ENCODE results near the gene TMX3. TPM values are rescaled to one million over a fixed set of nuclear protein-coding genes. Genes with fewer than 3 reads are reported as not detected.

TMX3 gene, protein sequence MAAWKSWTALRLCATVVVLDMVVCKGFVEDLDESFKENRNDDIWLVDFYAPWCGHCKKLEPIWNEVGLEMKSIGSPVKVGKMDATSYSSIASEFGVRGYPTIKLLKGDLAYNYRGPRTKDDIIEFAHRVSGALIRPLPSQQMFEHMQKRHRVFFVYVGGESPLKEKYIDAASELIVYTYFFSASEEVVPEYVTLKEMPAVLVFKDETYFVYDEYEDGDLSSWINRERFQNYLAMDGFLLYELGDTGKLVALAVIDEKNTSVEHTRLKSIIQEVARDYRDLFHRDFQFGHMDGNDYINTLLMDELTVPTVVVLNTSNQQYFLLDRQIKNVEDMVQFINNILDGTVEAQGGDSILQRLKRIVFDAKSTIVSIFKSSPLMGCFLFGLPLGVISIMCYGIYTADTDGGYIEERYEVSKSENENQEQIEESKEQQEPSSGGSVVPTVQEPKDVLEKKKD
- 38.0 and 39.5 TPM in 2 replicates for total RNA-seq (2021)
- long read RNA-seq, full-length matches to known transcripts: 77 of 113 reads
- long read RNA-seq, partial matches to known transcripts: 14 of 113 reads
- long read RNA-seq, other reads (novel, unspliced or antisense): 22 of 113 reads

DNA sequence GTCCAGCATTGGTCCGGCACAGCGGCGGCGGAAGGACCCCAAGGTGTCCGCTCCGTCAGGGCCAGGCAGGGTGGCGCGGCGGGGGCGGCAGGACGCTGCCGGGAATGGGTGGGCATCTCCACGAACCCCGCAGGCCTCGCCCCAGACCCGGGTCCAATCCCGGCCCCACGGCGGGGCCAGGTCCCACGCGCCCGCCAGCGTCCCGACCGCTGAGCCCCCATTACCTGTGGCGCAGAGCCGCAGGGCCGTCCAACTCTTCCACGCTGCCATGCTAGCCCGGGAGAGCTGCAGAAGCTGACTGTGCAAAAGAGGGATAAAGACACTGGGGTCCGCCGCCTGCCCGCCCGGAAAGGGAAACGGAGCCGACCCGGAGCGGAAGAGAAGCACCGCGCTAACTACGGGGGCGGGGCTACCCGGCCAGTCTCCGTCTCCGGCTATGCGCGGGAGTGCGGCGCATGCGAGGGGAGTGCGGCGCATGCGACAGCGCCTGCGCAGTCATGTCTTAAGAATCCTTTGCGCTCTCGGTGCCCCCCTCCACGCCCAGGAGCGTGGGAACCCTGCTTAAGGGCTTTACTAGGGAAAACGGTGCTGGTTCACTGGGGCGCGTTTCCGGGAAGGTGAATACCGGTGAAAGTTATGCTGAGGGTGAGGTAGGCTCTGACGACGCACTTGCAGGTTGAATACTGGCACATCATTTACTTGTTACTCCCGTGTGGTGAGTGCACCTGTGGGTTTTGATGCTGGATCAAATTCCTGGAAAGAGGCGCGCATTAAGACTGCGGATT is at the start of gene TMX3:
TMX3 (minus strand) TSS at position 397 of the 785 bp plus-strand sequence; CDS start at position 270, 127 bp downstream.
- H3K18ac ChIP-seq (ENCODE audit: insufficient read length, low read depth, low read length): peak within 1 kb of the TSS; percentile 30
- H3K4me1 ChIP-seq (ENCODE audit: insufficient read depth, low read length): no peaks in the 10 kb centered on the region
- H3K27ac ChIP-seq (ENCODE audit: insufficient read length, low read depth, low read length): no peak within 1 kb of the TSS
- H3K23ac ChIP-seq (ENCODE audit: insufficient read length, low read depth, low read length): no peak within 1 kb of the TSS
- no peak within 1 kb of the TSS for H3K56ac ChIP-seq (ENCODE audit: insufficient read length, low read depth, low read length)
- peaks cover 7% of the 10 kb centered on the region; the same call in 1 of the 2 replicates for H3K79me2 ChIP-seq (ENCODE audit: insufficient read depth, low read length)
- WGBS (ENCODE audit: extremely low coverage, insufficient read length, low lambda C conversion rate): no CpG with 5 or more reads among the region's 70 CpGs
- no peak within 1 kb of the TSS for H2AK5ac ChIP-seq (ENCODE audit: insufficient read length, low read length)
- no peak within 1 kb of the TSS for H4K91ac ChIP-seq (ENCODE audit: insufficient read length, low read depth, low read length)
- no peak within 1 kb of the TSS for H2BK12ac ChIP-seq (ENCODE audit: insufficient read length, low read depth, low read length)
- H3K27me3 ChIP-seq (ENCODE audit: insufficient read depth, low read length): no peaks in the 10 kb centered on the region
- Mint-ChIP-seq H3K36me3 (ENCODE audit: insufficient read depth in 1 of 3, low read depth in 3 of 3) (peaks cover 12 to 31% (median 29%) of the 10 kb centered on the region in 3 experiments), H3K9me3 (no peaks in the 10 kb centered on the region), H3K27me3 (ENCODE audit: low read depth) (no peaks in the 10 kb centered on the region), H3K4me3 (peak within 1 kb of the TSS; percentile 94 to 99), H3K4me1 (peaks cover 13% of the 10 kb centered on the region in 2 experiments), H3K27ac (peak within 1 kb of the TSS; percentile 44 to 96 (median 89); a peak in 5 of 7 replicates)
- peak within 1 kb of the TSS; percentile 41 for H2AFZ ChIP-seq (ENCODE audit: low read length)
- H2BK20ac ChIP-seq (ENCODE audit: low read depth, low read length, poor library complexity, severe bottlenecking): no peak within 1 kb of the TSS
- peaks cover 3% of the 10 kb centered on the region for H4K20me1 ChIP-seq (ENCODE audit: control insufficient read depth, insufficient read depth, insufficient read length)
- TF ChIP-seq, protein P1, sequence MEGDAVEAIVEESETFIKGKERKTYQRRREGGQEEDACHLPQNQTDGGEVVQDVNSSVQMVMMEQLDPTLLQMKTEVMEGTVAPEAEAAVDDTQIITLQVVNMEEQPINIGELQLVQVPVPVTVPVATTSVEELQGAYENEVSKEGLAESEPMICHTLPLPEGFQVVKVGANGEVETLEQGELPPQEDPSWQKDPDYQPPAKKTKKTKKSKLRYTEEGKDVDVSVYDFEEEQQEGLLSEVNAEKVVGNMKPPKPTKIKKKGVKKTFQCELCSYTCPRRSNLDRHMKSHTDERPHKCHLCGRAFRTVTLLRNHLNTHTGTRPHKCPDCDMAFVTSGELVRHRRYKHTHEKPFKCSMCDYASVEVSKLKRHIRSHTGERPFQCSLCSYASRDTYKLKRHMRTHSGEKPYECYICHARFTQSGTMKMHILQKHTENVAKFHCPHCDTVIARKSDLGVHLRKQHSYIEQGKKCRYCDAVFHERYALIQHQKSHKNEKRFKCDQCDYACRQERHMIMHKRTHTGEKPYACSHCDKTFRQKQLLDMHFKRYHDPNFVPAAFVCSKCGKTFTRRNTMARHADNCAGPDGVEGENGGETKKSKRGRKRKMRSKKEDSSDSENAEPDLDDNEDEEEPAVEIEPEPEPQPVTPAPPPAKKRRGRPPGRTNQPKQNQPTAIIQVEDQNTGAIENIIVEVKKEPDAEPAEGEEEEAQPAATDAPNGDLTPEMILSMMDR (conservative IDR thresholded peaks at IDR 0.05): no peak
- no peak within 1 kb of the TSS for H2BK120ac ChIP-seq (ENCODE audit: low read depth, low read length, poor library complexity, severe bottlenecking)
- H3K4ac ChIP-seq (ENCODE audit: low read depth, low read length): no peak within 1 kb of the TSS
- H2BK15ac ChIP-seq (ENCODE audit: low read depth, low read length): no peak within 1 kb of the TSS
- H3K14ac ChIP-seq (ENCODE audit: insufficient read depth, low read length): peak within 1 kb of the TSS; percentile 59; the same call in 1 of the 2 replicates
- H3K9ac ChIP-seq (ENCODE audit: extremely low read depth, insufficient read length, low read length): peak within 1 kb of the TSS; percentile 67
- H3K9me3 ChIP-seq (ENCODE audit: control insufficient read depth, low read depth, low read length): no peaks in the 10 kb centered on the region
- H3K23me2 ChIP-seq (ENCODE audit: insufficient read length, low read depth, low read length, poor library complexity, severe bottlenecking): peaks cover 3% of the 10 kb centered on the region
- H3T11ph ChIP-seq (ENCODE audit: low read length): no peak within 1 kb of the TSS
- H4K5ac ChIP-seq (ENCODE audit: insufficient read length, low read depth, low read length): no peak within 1 kb of the TSS
- no peaks in the 10 kb centered on the region for H3K79me1 ChIP-seq (ENCODE audit: insufficient read depth, low read depth, low read length, poor library complexity, severe bottlenecking)
- peak; percentile 95 for DNase-seq
- peak within 1 kb of the TSS; percentile 73 for H3K4me2 ChIP-seq (ENCODE audit: insufficient read depth, insufficient read length, low read length)
- H4K8ac ChIP-seq (replicated peaks; ENCODE audit: insufficient read length, low read depth, low read length): no peak within 1 kb of the TSS
- no peak within 1 kb of the TSS for H2BK5ac ChIP-seq (ENCODE audit: insufficient read length, low read length)
